Prostate gland (tissue), 2 donors: ENCODE data around the gene BOD1L1. TPM values are rescaled to one million over a fixed set of nuclear protein-coding genes. Genes with fewer than 3 reads are reported as not detected.

Experiments
- DNase-seq: peaks from one replicate; pipeline ENCODE4 v3.0.0-alpha.2; 2019; ENCODE audit warnings: low spot score
- H3K27ac ChIP-seq, 2 donors: fragments of 200-600 bp; sonication (generic); 2 replicates each; pipeline ENCODE4 v1.5.1; 2017 to 2019
- H3K27me3 ChIP-seq: fragments of 200-600 bp; sonication (generic); replicated peaks from 2 replicates; pipeline ENCODE4 v1.5.1; 2019; ENCODE audit not compliant: insufficient read depth
- H3K36me3 ChIP-seq, 2 donors: fragments of 200-600 bp; sonication (generic); 1 replicate in 1 of 2; 2 replicates in 1 of 2; pipeline versions ENCODE4 v1.5.1 to v1.8.1; 2017 to 2019
- H3K4me1 ChIP-seq: fragments of 200-600 bp; sonication (generic); replicated peaks from 2 replicates; pipeline ENCODE4 v1.5.1; 2019
- H3K4me3 ChIP-seq, 2 donors: fragments of 200-600 bp; sonication (generic); 2 replicates each; pipeline ENCODE4 v1.5.1; 2017 to 2019
- H3K9me3 ChIP-seq: fragments of 200-600 bp; sonication (generic); 2 replicates; pipeline ENCODE4 v1.5.1; 2017
- POLR2A ChIP-seq: fragments of 450-650 bp; IDR thresholded peaks from one replicate; pipeline ENCODE4 v1.6.1; 2016; ENCODE audit warnings: antibody characterized with exemption, mild to moderate bottlenecking
- POLR2AphosphoS5 ChIP-seq: sonication (generic); formaldehyde crosslinking; IDR thresholded peaks from one replicate; pipeline ENCODE4 v1.6.1; 2017; ENCODE audit warnings: antibody characterized with exemption
- WGBS: methylation state at CpG from one replicate; pipeline ENCODE4 v1.1.5; 2018; 5-methylcytosine and 5-hydroxymethylcytosine counted together
- intact Hi-C: fragments of 100-400 bp; cut with DNase I; formaldehyde crosslinking; loops from one replicate; pipeline ENCODE4 v1.14.2; 2022
- total RNA-seq, 2 donors: library from RNA; depleted of rRNA; stranded (reverse); fragments of >200 nt; gene quantifications; one replicate each; pipeline ENCODE4 v1.1.0, GENCODE V29; 2016
- TF ChIP-seq, protein P1 (sequence below), 4 experiments: fragments of 200-600 bp in 2 of 4; fragments of 450-650 bp in 2 of 4; sonication (generic) in 2 of 4; IDR thresholded peaks; 1 replicate in 3 of 4; 2 replicates in 1 of 4; pipeline ENCODE4 v1.5.1; 2016 to 2019; ENCODE audit warnings: antibody characterized with exemption in 4 of 4, mild to moderate bottlenecking in 2 of 4, moderate library complexity in 2 of 4

BOD1L1 gene
- total RNA-seq, result 10 to 100 TPM; 27.7 to 73.6 TPM

GRCh38 chr4:13627606-13628311 lies at the start of gene BOD1L1:
TSS of gene BOD1L1 (minus strand) at chr4:13627725. CDS start at chr4:13627587, 138 bp downstream.
- Histone ChIP-seq H3K27me3 (no peaks in the 10 kb centered on the region), H3K4me3 (peak within 1 kb of the TSS; percentile 61 to 67), H3K27ac (peak within 1 kb of the TSS; percentile 86 to 90), H3K9me3 (no peaks in the 10 kb centered on the region), H3K4me1 (no peaks in the 10 kb centered on the region), H3K36me3 (no peaks in the 10 kb centered on the region)
- WGBS, result under 1% methylated on average over 55 of the region's 55 CpGs
- peak; percentile 99 for TF ChIP-seq POLR2AphosphoS5
- TF ChIP-seq, protein P1, sequence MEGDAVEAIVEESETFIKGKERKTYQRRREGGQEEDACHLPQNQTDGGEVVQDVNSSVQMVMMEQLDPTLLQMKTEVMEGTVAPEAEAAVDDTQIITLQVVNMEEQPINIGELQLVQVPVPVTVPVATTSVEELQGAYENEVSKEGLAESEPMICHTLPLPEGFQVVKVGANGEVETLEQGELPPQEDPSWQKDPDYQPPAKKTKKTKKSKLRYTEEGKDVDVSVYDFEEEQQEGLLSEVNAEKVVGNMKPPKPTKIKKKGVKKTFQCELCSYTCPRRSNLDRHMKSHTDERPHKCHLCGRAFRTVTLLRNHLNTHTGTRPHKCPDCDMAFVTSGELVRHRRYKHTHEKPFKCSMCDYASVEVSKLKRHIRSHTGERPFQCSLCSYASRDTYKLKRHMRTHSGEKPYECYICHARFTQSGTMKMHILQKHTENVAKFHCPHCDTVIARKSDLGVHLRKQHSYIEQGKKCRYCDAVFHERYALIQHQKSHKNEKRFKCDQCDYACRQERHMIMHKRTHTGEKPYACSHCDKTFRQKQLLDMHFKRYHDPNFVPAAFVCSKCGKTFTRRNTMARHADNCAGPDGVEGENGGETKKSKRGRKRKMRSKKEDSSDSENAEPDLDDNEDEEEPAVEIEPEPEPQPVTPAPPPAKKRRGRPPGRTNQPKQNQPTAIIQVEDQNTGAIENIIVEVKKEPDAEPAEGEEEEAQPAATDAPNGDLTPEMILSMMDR (IDR thresholded peaks at IDR 0.05), result peak; percentile 13 to 75 (median 62)
- TF ChIP-seq POLR2A, result peak; percentile 61
- peak; percentile 93 for DNase-seq
- intact Hi-C loops, result no loop called here

GRCh38 chr4:13674971-13675370 lies 47.4 kb upstream of the BOD1L1 start:
- TF ChIP-seq, protein P1 (IDR thresholded peaks at IDR 0.05), result no peak
- TF ChIP-seq POLR2A, result no peak
- TF ChIP-seq POLR2AphosphoS5, result no peak
- Histone ChIP-seq H3K27me3 (no peaks in the 10 kb centered on the region), H3K36me3 (no peaks in the 10 kb centered on the region), H3K27ac (no peak overlapping the region), H3K4me1 (no peaks in the 10 kb centered on the region), H3K9me3 (no peaks in the 10 kb centered on the region), H3K4me3 (no peak overlapping the region)
- DNase-seq, result no peak
- WGBS, result 89% methylated on average over 1 of the region's 1 CpG
- intact Hi-C loops, result no loop called here

DNA sequence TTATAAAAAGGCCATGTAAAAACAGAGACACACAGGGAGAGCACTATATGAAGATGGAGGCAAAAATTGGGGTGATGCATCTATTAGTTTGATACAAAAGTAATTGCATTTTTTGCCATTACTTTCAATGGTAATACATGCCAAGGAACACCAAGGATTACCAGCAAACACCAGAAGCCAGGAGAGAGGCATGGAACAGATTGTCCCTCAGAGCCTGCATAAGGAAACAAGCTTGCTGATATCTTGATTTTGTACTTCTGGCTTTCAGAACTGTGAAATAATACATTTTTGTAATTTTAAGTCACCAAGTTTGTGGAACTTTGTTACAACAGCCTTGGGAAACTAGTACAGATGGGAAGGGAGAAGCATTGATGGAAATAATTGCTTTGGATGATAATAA lies 45.6 kb upstream of the BOD1L1 start:
- Histone ChIP-seq H3K4me1 (no peaks in the 10 kb centered on the region), H3K4me3 (no peak overlapping the region), H3K27me3 (no peaks in the 10 kb centered on the region), H3K27ac (no peak overlapping the region), H3K36me3 (no peaks in the 10 kb centered on the region), H3K9me3 (no peaks in the 10 kb centered on the region)
- DNase-seq, result no peak
- no peak for TF ChIP-seq POLR2A
- TF ChIP-seq POLR2AphosphoS5, result no peak
- TF ChIP-seq, protein P1 (IDR thresholded peaks at IDR 0.05), result no peak
- intact Hi-C loops, result no loop called here

- intact Hi-C loops, result no loop called here
- H3K27me3 ChIP-seq, result no peaks in the 10 kb centered on the region
- H3K36me3 ChIP-seq, result no peaks in the 10 kb centered on the region
- no peak overlapping the region for H3K4me3 ChIP-seq
- WGBS, result 62% methylated on average over 4 of the region's 4 CpGs
- no peak overlapping the region for H3K27ac ChIP-seq
- no peaks in the 10 kb centered on the region for H3K4me1 ChIP-seq
- H3K9me3 ChIP-seq, result no peaks in the 10 kb centered on the region
- TF ChIP-seq, protein P1 (IDR thresholded peaks at IDR 0.05), result no peak
- TF ChIP-seq POLR2AphosphoS5, result peak; percentile 36
- peak; percentile 17 for DNase-seq
These were observed 43.1 kb upstream of the BOD1L1 start for GRCh38 chr4:13670456-13671160.
